B cell (primary cell): ENCODE measurements around the gene SPATA20.

ENCODE experiments used
- EZH2 ChIP-seq: IDR thresholded peaks from 2 replicates; pipeline ENCODE4 v1.6.1; 2012; ENCODE audit warnings: borderline replicate concordance, low read depth, mild to moderate bottlenecking, moderate library complexity, low read length; ENCODE audit not compliant: insufficient read depth, poor library complexity, severe bottlenecking
- TF ChIP-seq, protein P1 (sequence below): fragments of 200-600 bp; IDR thresholded peaks from one replicate; pipeline ENCODE4 v1.8.0; 2022; ENCODE audit warnings: antibody characterized with exemption, mild to moderate bottlenecking

- no peak for TF ChIP-seq EZH2
- TF ChIP-seq, protein P1, sequence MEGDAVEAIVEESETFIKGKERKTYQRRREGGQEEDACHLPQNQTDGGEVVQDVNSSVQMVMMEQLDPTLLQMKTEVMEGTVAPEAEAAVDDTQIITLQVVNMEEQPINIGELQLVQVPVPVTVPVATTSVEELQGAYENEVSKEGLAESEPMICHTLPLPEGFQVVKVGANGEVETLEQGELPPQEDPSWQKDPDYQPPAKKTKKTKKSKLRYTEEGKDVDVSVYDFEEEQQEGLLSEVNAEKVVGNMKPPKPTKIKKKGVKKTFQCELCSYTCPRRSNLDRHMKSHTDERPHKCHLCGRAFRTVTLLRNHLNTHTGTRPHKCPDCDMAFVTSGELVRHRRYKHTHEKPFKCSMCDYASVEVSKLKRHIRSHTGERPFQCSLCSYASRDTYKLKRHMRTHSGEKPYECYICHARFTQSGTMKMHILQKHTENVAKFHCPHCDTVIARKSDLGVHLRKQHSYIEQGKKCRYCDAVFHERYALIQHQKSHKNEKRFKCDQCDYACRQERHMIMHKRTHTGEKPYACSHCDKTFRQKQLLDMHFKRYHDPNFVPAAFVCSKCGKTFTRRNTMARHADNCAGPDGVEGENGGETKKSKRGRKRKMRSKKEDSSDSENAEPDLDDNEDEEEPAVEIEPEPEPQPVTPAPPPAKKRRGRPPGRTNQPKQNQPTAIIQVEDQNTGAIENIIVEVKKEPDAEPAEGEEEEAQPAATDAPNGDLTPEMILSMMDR = no peak
These were observed 4.5 kb downstream of the SPATA20 start for GRCh38 chr17:50551433-50551815.
